SK-N-MC (cell line): ENCODE data around the gene SH3PXD2A.

Experiments
- DNase-seq: peaks from one replicate; pipeline ENCODE4 v3.0.0-alpha.2; 2011; ENCODE audit warnings: low read depth, low spot score
- H3K27ac ChIP-seq: fragments of 200-600 bp; sonication (generic); 2 replicates; pipeline ENCODE4 v1.5.1; 2016; ENCODE audit warnings: mixed run types
- H3K36me3 ChIP-seq: fragments of 200-600 bp; sonication (generic); 2 replicates; pipeline ENCODE4 v1.6.1; 2017; ENCODE audit warnings: antibody characterized with exemption, low read length, mixed read lengths; ENCODE audit not compliant: insufficient read depth
- H3K4me3 ChIP-seq: fragments of 200-600 bp; sonication (generic); 2 replicates; pipeline ENCODE4 v1.5.1; 2016
- H3K9ac ChIP-seq: fragments of 200-600 bp; sonication (generic); 2 replicates; pipeline ENCODE4 v1.8.0; 2017; ENCODE audit warnings: mixed run types, mixed read lengths; ENCODE audit not compliant: insufficient read length
- H3K9me3 ChIP-seq: fragments of 200-600 bp; sonication (generic); 2 replicates; pipeline ENCODE4 v1.6.1; 2017; ENCODE audit warnings: low read depth, mild to moderate bottlenecking, antibody characterized with exemption, low read length, moderate library complexity, mixed read lengths
- EZH2 ChIP-seq: fragments of 200-600 bp; sonication (generic); IDR thresholded peaks from one replicate; pipeline ENCODE4 v1.6.1; 2017; ENCODE audit warnings: antibody characterized with exemption
- FOXP2 ChIP-seq: optimal IDR thresholded peaks from 2 replicates; pipeline ENCODE3; 2011; ENCODE audit warnings: mild to moderate bottlenecking, moderate library complexity; ENCODE audit not compliant: insufficient read depth; ENCODE audit errors: extremely low read length, control extremely low read depth
- POLR2AphosphoS5 ChIP-seq: IDR thresholded peaks from 2 replicates; pipeline ENCODE4 v1.6.1; 2012; ENCODE audit warnings: mild to moderate bottlenecking, low read depth, low read length, borderline replicate concordance

SH3PXD2A gene

GRCh38 chr10:103854686-103855391 lies 537 bp downstream of the SH3PXD2A start:
- Histone ChIP-seq H3K9ac (peak overlapping the region; percentile 53), H3K36me3 (no peaks in the 10 kb centered on the region), H3K27ac (no peak overlapping the region), H3K4me3 (peak overlapping the region; percentile 81), H3K9me3 (no peaks in the 10 kb centered on the region)
- no peak for DNase-seq
- no peak for TF ChIP-seq FOXP2
- no peak for TF ChIP-seq POLR2AphosphoS5
- TF ChIP-seq EZH2 = no peak

- Histone ChIP-seq H3K36me3 (no peaks in the 10 kb centered on the region), H3K9me3 (no peaks in the 10 kb centered on the region), H3K27ac (no peak overlapping the region), H3K9ac (no peak overlapping the region), H3K4me3 (peak overlapping the region; percentile 81)
- no peak for TF ChIP-seq EZH2
- TF ChIP-seq POLR2AphosphoS5 = no peak
- TF ChIP-seq FOXP2 = no peak
- no peak for DNase-seq
These were observed 1.1 kb downstream of the SH3PXD2A start for GRCh38 chr10:103854265-103854685.

GRCh38 chr10:103853428-103854264 lies 1.7 kb downstream of the SH3PXD2A start:
- Histone ChIP-seq H3K9me3 (no peaks in the 10 kb centered on the region), H3K36me3 (no peaks in the 10 kb centered on the region), H3K4me3 (peak overlapping the region; percentile 81), H3K27ac (no peak overlapping the region), H3K9ac (no peak overlapping the region)
- no peak for DNase-seq
- TF ChIP-seq POLR2AphosphoS5 = no peak
- no peak for TF ChIP-seq EZH2
- TF ChIP-seq FOXP2 = no peak

GRCh38 chr10:103852856-103853255 lies 2.5 kb downstream of the SH3PXD2A start:
- no peak for TF ChIP-seq POLR2AphosphoS5
- no peak for TF ChIP-seq FOXP2
- TF ChIP-seq EZH2 = no peak
- Histone ChIP-seq H3K27ac (no peak overlapping the region), H3K4me3 (peak overlapping the region; percentile 81)

GRCh38 chr10:103852189-103852711 lies 3.1 kb downstream of the SH3PXD2A start:
- no peaks in the 10 kb centered on the region for H3K36me3 ChIP-seq
- peak overlapping the region; percentile 81 for H3K4me3 ChIP-seq
- no peak for DNase-seq
- H3K27ac ChIP-seq = no peak overlapping the region
- no peak overlapping the region for H3K9ac ChIP-seq
- no peak for TF ChIP-seq FOXP2
- TF ChIP-seq POLR2AphosphoS5 = no peak
- TF ChIP-seq EZH2 = no peak
- H3K9me3 ChIP-seq = no peaks in the 10 kb centered on the region

More at GRCh38 chr10:103852856-103853255, 2.5 kb downstream of the SH3PXD2A start:
- H3K9me3 ChIP-seq = no peaks in the 10 kb centered on the region
- no peak for DNase-seq
- H3K36me3 ChIP-seq = no peaks in the 10 kb centered on the region
- H3K9ac ChIP-seq = no peak overlapping the region

GRCh38 chr10:103851261-103851660 lies 4.1 kb downstream of the SH3PXD2A start:
- no peak for DNase-seq
- H3K27ac ChIP-seq = no peak overlapping the region
- H3K36me3 ChIP-seq = no peaks in the 10 kb centered on the region
- no peak overlapping the region for H3K9ac ChIP-seq
- no peaks in the 10 kb centered on the region for H3K9me3 ChIP-seq
- TF ChIP-seq FOXP2 (no peak), EZH2 (no peak), POLR2AphosphoS5 (no peak)
- no peak overlapping the region for H3K4me3 ChIP-seq

- H3K36me3 ChIP-seq = no peaks in the 10 kb centered on the region
- H3K4me3 ChIP-seq = no peak overlapping the region
- DNase-seq = no peak
- H3K27ac ChIP-seq = no peak overlapping the region
- no peak for TF ChIP-seq FOXP2
- TF ChIP-seq POLR2AphosphoS5 = no peak
- no peak for TF ChIP-seq EZH2
- no peaks in the 10 kb centered on the region for H3K9me3 ChIP-seq
- no peak overlapping the region for H3K9ac ChIP-seq
These were observed 4.8 kb downstream of the SH3PXD2A start for GRCh38 chr10:103850572-103850895.

- no peak overlapping the region for H3K4me3 ChIP-seq
- H3K9me3 ChIP-seq = no peaks in the 10 kb centered on the region
These were observed 5.3 kb downstream of the SH3PXD2A start for GRCh38 chr10:103849880-103850571.

More at GRCh38 chr10:103849880-103850571, 5.3 kb downstream of the SH3PXD2A start:
- Histone ChIP-seq H3K36me3 (no peaks in the 10 kb centered on the region), H3K27ac (no peak overlapping the region), H3K9ac (no peak overlapping the region)
- TF ChIP-seq FOXP2 (no peak), EZH2 (no peak), POLR2AphosphoS5 (no peak)
- no peak for DNase-seq
